Body of pancreas (tissue), 4 donors: ENCODE data around the gene DYNLT2B.

Source experiments
- CTCF ChIP-seq, 7 experiments: fragments of 450-650 bp in 4 of 7; fragments of 200-600 bp in 3 of 7; sonication (generic) in 3 of 7; IDR thresholded peaks; one replicate each; pipeline ENCODE4 v1.5.1; 2016 to 2019; ENCODE audit warnings: antibody characterized with exemption in 7 of 7
- POLR2A ChIP-seq, 3 donors: fragments of 450-650 bp; IDR thresholded peaks; one replicate each; pipeline ENCODE4 v1.6.1; 2016; ENCODE audit warnings: antibody characterized with exemption in 3 of 3, mild to moderate bottlenecking in 2 of 3

GRCh38 chr3:196354132-196354531, 36.1 kb upstream of the DYNLT2B start:
- TF ChIP-seq POLR2A (IDR thresholded peaks at IDR 0.05) (no peak), CTCF (IDR thresholded peaks at IDR 0.05) (no peak)
